ENCODE data around the gene MRPL55. TPM values are rescaled to one million over a fixed set of nuclear protein-coding genes. Genes with fewer than 3 reads are reported as not detected.

MRPL55 gene
- total and polyA plus RNA-seq, 2 of the 13 experiments (the other 11 are each of a cell fraction or from before 2014, with no cell fraction given), result 58.6 to 92.9 TPM

DNA sequence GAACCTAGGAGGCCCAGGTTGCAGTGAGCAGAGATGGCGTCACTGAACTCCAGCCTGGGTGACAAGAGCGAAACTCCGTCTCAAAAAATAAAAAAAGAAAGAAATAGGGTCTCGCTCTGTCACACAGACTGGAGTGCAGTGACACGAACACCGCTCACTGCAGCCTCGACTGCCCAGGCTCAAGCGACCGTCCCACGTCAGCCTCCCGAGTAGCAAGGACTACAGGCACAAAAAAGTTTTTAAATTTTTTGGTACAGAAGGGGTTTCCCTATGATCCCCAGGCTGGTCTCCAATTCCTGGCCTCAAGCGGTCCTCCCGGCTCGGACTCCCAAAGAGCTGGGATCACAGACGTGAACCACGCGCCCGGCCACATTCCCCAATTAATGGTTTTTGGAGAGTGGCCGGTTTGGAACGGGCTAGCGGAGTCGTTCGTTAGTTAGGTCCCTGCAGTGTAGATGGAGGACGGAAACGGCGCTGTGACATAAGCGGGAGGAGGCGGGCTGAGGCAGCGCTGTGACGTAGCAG, 30.4 kb upstream of the MRPL55 start (continued):
- TF ChIP-seq ZNF280D (CRISPR knock-in tag; IDR thresholded peaks at IDR 0.05) (0 out of 2 replicates have a peak, but pooled peaks have one; percentile 9), CSRNP1 (CRISPR knock-in tag; IDR thresholded peaks at IDR 0.05) (0 out of 2 replicates have a peak, but pooled peaks have one; percentile 36), BRD4 (CRISPR knock-in tag; IDR thresholded peaks at IDR 0.05) (peak; percentile 70), PHF5A (CRISPR knock-in tag; IDR thresholded peaks at IDR 0.05; ENCODE audit: low read depth, unreplicated experiment) (peak; percentile 12), FOXC1 (CRISPR knock-in tag; IDR thresholded peaks at IDR 0.05; ENCODE audit: borderline replicate concordance) (0 out of 2 replicates have a peak, but pooled peaks have one; percentile 64), CBX2 (IDR thresholded peaks at IDR 0.05; ENCODE audit: low read depth, low read length) (no peak), CBX2 (CRISPR knock-in tag; IDR thresholded peaks at IDR 0.05; ENCODE audit: low read depth) (no peak), RBM39 (IDR thresholded peaks at IDR 0.05; ENCODE audit: low read depth, low read length, poor library complexity, severe bottlenecking) (peak; percentile 22), YY1 (IDR thresholded peaks at IDR 0.05; ENCODE audit: insufficient read depth, insufficient replicate concordance, low read depth, low read length) (peak; percentile 45), ZNF33B (CRISPR knock-in tag; IDR thresholded peaks at IDR 0.05) (peak; percentile 80; the same call in 1 of the 2 replicates), FOXJ3 (CRISPR knock-in tag; IDR thresholded peaks at IDR 0.05; ENCODE audit: borderline replicate concordance) (0 out of 2 replicates have a peak, but pooled peaks have one; percentile 23), ZNF232 (CRISPR knock-in tag; IDR thresholded peaks at IDR 0.05; ENCODE audit: borderline replicate concordance) (peak; percentile 63; the same call in 1 of the 2 replicates), ZNF256 (CRISPR knock-in tag; conservative IDR thresholded peaks at IDR 0.05) (peak; percentile 74; the same call in 1 of the 2 replicates), ZNF263 (CRISPR knock-in tag; IDR thresholded peaks at IDR 0.05) (peak; percentile 58; the same call in 1 of the 2 replicates), ZNF317 (CRISPR knock-in tag; IDR thresholded peaks at IDR 0.05) (no peak)
- TF ChIP-seq, protein P1, sequence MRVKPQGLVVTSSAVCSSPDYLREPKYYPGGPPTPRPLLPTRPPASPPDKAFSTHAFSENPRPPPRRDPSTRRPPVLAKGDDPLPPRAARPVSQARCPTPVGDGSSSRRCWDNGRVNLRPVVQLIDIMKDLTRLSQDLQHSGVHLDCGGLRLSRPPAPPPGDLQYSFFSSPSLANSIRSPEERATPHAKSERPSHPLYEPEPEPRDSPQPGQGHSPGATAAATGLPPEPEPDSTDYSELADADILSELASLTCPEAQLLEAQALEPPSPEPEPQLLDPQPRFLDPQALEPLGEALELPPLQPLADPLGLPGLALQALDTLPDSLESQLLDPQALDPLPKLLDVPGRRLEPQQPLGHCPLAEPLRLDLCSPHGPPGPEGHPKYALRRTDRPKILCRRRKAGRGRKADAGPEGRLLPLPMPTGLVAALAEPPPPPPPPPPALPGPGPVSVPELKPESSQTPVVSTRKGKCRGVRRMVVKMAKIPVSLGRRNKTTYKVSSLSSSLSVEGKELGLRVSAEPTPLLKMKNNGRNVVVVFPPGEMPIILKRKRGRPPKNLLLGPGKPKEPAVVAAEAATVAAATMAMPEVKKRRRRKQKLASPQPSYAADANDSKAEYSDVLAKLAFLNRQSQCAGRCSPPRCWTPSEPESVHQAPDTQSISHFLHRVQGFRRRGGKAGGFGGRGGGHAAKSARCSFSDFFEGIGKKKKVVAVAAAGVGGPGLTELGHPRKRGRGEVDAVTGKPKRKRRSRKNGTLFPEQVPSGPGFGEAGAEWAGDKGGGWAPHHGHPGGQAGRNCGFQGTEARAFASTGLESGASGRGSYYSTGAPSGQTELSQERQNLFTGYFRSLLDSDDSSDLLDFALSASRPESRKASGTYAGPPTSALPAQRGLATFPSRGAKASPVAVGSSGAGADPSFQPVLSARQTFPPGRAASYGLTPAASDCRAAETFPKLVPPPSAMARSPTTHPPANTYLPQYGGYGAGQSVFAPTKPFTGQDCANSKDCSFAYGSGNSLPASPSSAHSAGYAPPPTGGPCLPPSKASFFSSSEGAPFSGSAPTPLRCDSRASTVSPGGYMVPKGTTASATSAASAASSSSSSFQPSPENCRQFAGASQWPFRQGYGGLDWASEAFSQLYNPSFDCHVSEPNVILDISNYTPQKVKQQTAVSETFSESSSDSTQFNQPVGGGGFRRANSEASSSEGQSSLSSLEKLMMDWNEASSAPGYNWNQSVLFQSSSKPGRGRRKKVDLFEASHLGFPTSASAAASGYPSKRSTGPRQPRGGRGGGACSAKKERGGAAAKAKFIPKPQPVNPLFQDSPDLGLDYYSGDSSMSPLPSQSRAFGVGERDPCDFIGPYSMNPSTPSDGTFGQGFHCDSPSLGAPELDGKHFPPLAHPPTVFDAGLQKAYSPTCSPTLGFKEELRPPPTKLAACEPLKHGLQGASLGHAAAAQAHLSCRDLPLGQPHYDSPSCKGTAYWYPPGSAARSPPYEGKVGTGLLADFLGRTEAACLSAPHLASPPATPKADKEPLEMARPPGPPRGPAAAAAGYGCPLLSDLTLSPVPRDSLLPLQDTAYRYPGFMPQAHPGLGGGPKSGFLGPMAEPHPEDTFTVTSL (CRISPR knock-in tag; IDR thresholded peaks at IDR 0.05; ENCODE audit: borderline replicate concordance), result peak; percentile 43; the same call in 1 of the 2 replicates
- TF ChIP-seq, protein P2, sequence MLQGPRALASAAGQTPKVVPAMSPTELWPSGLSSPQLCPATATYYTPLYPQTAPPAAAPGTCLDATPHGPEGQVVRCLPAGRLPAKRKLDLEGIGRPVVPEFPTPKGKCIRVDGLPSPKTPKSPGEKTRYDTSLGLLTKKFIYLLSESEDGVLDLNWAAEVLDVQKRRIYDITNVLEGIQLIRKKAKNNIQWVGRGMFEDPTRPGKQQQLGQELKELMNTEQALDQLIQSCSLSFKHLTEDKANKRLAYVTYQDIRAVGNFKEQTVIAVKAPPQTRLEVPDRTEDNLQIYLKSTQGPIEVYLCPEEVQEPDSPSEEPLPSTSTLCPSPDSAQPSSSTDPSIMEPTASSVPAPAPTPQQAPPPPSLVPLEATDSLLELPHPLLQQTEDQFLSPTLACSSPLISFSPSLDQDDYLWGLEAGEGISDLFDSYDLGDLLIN (CRISPR knock-in tag; IDR thresholded peaks at IDR 0.05; ENCODE audit: borderline replicate concordance), result 0 out of 2 replicates have a peak, but pooled peaks have one; percentile 78

Data from HepG2 (cell line).